MM.1S (cell line): ENCODE data around the gene TMPRSS9.

Experiments
- CTCF ChIP-seq: fragments of 300-600 bp; sonication (generic); IDR thresholded peaks from 2 replicates; pipeline ENCODE4 v1.5.1; 2016; ENCODE audit warnings: antibody characterized with exemption, low read length, mixed read lengths
- EZH2phosphoT487 ChIP-seq: fragments of 300-600 bp; sonication (generic); IDR thresholded peaks from 2 replicates; pipeline ENCODE4 v1.6.1; 2018; ENCODE audit warnings: antibody characterized with exemption, low read length

DNA sequence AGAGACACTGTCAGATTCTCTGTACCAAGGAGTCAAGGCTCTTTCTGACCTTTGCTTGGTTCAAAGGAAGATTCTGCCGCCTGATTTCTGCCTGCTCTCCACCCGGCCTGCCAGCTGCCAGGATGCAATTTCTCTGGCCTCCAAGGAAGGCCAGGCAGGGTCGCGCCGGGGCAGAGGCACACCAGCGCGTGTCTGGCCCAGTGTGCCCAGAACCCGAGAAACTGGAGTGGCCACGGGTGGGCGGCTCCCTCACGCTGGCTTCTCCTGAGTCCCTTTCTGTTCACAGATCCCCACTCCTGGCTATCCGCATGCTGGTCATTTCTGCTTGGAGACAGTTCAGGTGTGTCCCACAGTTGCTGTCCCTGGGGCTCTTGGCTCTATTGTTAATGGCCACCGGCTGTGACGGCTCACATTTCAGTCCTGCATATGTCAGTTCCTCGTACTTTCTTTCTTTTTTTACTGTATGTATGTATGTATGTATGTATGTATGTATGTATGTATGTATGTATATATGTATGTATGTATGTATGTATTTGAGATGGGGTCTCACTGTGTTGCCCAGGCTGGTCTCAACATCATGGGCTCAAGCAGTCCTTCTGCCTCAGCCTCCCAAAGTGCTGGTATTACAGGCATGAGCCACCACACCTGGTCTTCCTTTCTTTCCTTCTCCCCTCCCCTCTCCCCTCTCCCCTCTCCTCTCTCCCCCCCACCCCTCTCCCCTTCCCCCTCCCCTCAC is 16.9 kb downstream of the TMPRSS9 start:
- no peak for TF ChIP-seq EZH2phosphoT487
- no peak for TF ChIP-seq CTCF
